Measurements from ENCODE around the gene HAO1.
"Not testable (repeated sequence)": the region's sequence is repeated elsewhere in the genome, so short reads cannot be mapped to it uniquely, and the experiment has no call there.

- TF ChIP-seq POLR2AphosphoS5 (IDR thresholded peaks at IDR 0.05; ENCODE audit: borderline replicate concordance, low read depth, low read length); EZH2 (IDR thresholded peaks at IDR 0.05); FOXP2 (optimal IDR thresholded peaks at IDR 0.05; ENCODE audit: control extremely low read depth, extremely low read length, insufficient read depth): not testable (repeated sequence)
Measured at GRCh38 chr20:7834441-7834840, 105.8 kb downstream of the HAO1 start.
